HepG2 (cell line): ENCODE data around the gene RABGEF1. TPM values are rescaled to one million over a fixed set of nuclear protein-coding genes. Genes with fewer than 3 reads are reported as not detected.

Source experiments
- ATAC-seq: fragments of 200-7000 bp; cut with Tn5 transposase; 3 replicates; pipeline ENCODE4 v1.9.1; 2020; ENCODE audit warnings: mild to moderate bottlenecking, moderate library complexity
- BruUV-seq: library from RNA; stranded (reverse); fragments of 400-500 nt; replicated peaks from 2 replicates; lab custom pipeline; 2021; lab: Mats Ljungman, UMichigan
- CTCF ChIA-PET: fragments of 300-600 bp; formaldehyde crosslinking; extraction: SDS; loops from one replicate; lab custom pipeline; 2021; ENCODE audit warnings: low total read pairs, inconsistent platforms, low intra/inter-chr PET ratio; lab: Yijun Ruan, JAX
- POLR2A ChIA-PET: fragments of 350-600 bp; sonication (Branson Sonifier 250); formaldehyde crosslinking; loops from one replicate; lab custom pipeline; 2020; ENCODE audit warnings: antibody characterized with exemption, inconsistent platforms; lab: Yijun Ruan, JAX
- DNase-seq: peaks from one replicate; pipeline ENCODE4 v3.0.0-alpha.2; 2015; ENCODE audit warnings: low spot score
- FAIRE-seq: peaks from 3 replicates; lab custom pipeline; 2011; peaks lifted over from hg19 to GRCh38; lab: Jason Lieb, UNC
- H2AFZ ChIP-seq: one replicate; pipeline ENCODE4 v1.6.1; 2011; ENCODE audit warnings: low read length, inconsistent platforms
- H3K27ac ChIP-seq: fragments of 300-600 bp; 3 replicates; pipeline ENCODE4 v1.8.0; 2011; ENCODE audit warnings: mixed run types, mild to moderate bottlenecking, mixed read lengths, low read length, inconsistent platforms; ENCODE audit not compliant: insufficient read depth; ENCODE audit errors: extremely low read length
- H3K27me3 ChIP-seq, 2 experiments: fragments of 200-600 bp in 1 of 2; 2 replicates in 1 of 2; 3 replicates in 1 of 2; pipeline versions ENCODE4 v1.6.0 to v1.8.0; 2011; ENCODE audit warnings: low read length in 2 of 2, mild to moderate bottlenecking in 2 of 2, moderate library complexity in 2 of 2, inconsistent platforms in 1 of 2; ENCODE audit not compliant: insufficient read depth in 2 of 2, control insufficient read depth in 1 of 2
- H3K36me3 ChIP-seq, 2 experiments: fragments of 200-600 bp in 1 of 2; replicated peaks in 1 of 2; 2 replicates in 1 of 2; 3 replicates in 1 of 2; pipeline versions ENCODE4 v1.5.1 to v1.8.0; 2011; ENCODE audit warnings: low read length in 2 of 2, inconsistent platforms in 1 of 2; ENCODE audit not compliant: insufficient read depth in 2 of 2, control insufficient read depth in 1 of 2
- H3K4me1 ChIP-seq: 2 replicates; pipeline ENCODE4 v1.5.1; 2012; ENCODE audit warnings: low read length, inconsistent platforms; ENCODE audit not compliant: insufficient read depth
- H3K4me2 ChIP-seq: 2 replicates; pipeline ENCODE4 v1.6.0; 2011; ENCODE audit warnings: low read depth, low read length, inconsistent platforms
- H3K4me3 ChIP-seq, 3 experiments: fragments of 200-600 bp in 1 of 3; sonication (generic), shearing (Covaris generic) in 1 of 3; replicated peaks in 1 of 3; 2 replicates each; pipeline ENCODE4 v1.5.1; 2011 to 2016; ENCODE audit warnings: low read length in 3 of 3, inconsistent platforms in 2 of 3, low read depth in 2 of 3, mild to moderate bottlenecking in 2 of 3, control low read depth in 1 of 3, mixed read lengths in 1 of 3; ENCODE audit not compliant: insufficient read depth in 1 of 3
- H3K79me2 ChIP-seq: one replicate; pipeline ENCODE4 v1.6.1; 2011; ENCODE audit warnings: low read length, inconsistent platforms; ENCODE audit not compliant: insufficient read depth
- H3K9ac ChIP-seq: 2 replicates; pipeline ENCODE4 v1.6.0; 2011; ENCODE audit warnings: mild to moderate bottlenecking, low read depth, low read length, inconsistent platforms; ENCODE audit not compliant: insufficient read depth
- H3K9me3 ChIP-seq: 2 replicates; pipeline ENCODE4 v1.5.1; 2012; ENCODE audit warnings: mild to moderate bottlenecking, low read length
- H4K20me1 ChIP-seq: 2 replicates; pipeline ENCODE4 v1.6.0; 2011; ENCODE audit warnings: inconsistent platforms, mild to moderate bottlenecking, low read length, moderate library complexity; ENCODE audit not compliant: insufficient read depth
- AGO1 ChIP-seq: fragments of 200-400 bp; formaldehyde crosslinking; IDR thresholded peaks from 2 replicates; pipeline ENCODE4 v1.6.1; 2017; ENCODE audit warnings: mild to moderate bottlenecking, low read depth, low read length, moderate library complexity; ENCODE audit not compliant: poor library complexity, severe bottlenecking
- AGO2 ChIP-seq: fragments of 200-400 bp; formaldehyde crosslinking; optimal IDR thresholded peaks from 2 replicates; pipeline ENCODE3; 2017; ENCODE audit warnings: mild to moderate bottlenecking, low read depth, low read length, moderate library complexity
- ATAD3A ChIP-seq: sonication (generic); formaldehyde crosslinking; IDR thresholded peaks from 2 replicates; pipeline ENCODE4 v1.4.0; 2020; ENCODE audit warnings: missing genetic modification reagents
- LCORL ChIP-seq, 2 experiments: fragments of 450-650 bp in 1 of 2; sonication (generic) in 1 of 2; formaldehyde crosslinking in 1 of 2; IDR thresholded peaks; 2 replicates each; pipeline versions ENCODE4 v1.5.0 to v1.6.1; 2017 to 2020; ENCODE audit warnings: antibody characterized with exemption in 1 of 2, missing genetic modification reagents in 1 of 2
- ZEB1 ChIP-seq: IDR thresholded peaks from 2 replicates; pipeline ENCODE4 v1.6.1; 2012; ENCODE audit warnings: mild to moderate bottlenecking, low read depth, inconsistent platforms; ENCODE audit not compliant: insufficient replicate concordance
- ZNF646 ChIP-seq: sonication (generic); formaldehyde crosslinking; IDR thresholded peaks from 2 replicates; pipeline ENCODE4 v1.9.0; 2021; ENCODE audit warnings: mild to moderate bottlenecking, missing genetic modification reagents
- WGBS: methylation state at CpG from one replicate; pipeline ENCODE4 v1.1.6; 2017; ENCODE audit warnings: low lambda C conversion rate; 5-methylcytosine and 5-hydroxymethylcytosine counted together
- in situ Hi-C: cut with HindIII; loops from 2 replicates; pipeline ENCODE4 v1.10.0; 2017; ENCODE audit warnings: low pct_unique_long_range_greater_than_20kb; ENCODE audit not compliant: extremely low pct_ligation_motif_present
- intact Hi-C: fragments of 100-400 bp; cut with micrococcal nuclease; formaldehyde crosslinking; loops from one replicate; pipeline ENCODE4 v1.10.0; 2022; ENCODE audit not compliant: unreplicated experiment
- polyA plus RNA-seq, 8 experiments: library from polyadenylated mRNA; depleted of rRNA in 3 of 8; stranded (reverse) in 7 of 8; unstranded in 1 of 8; fragments of >200 nt; fragmentation: Illumina TruSeq in 4 of 8; extraction: Trizol in 4 of 8; gene quantifications; 2 replicates each; pipeline versions ENCODE4 v1.2.1 to v1.2.3, GENCODE V29; 2011 to 2016; ENCODE audit warnings: low read depth in 4 of 8, missing spikeins in 1 of 8, mixed read lengths in 1 of 8; ENCODE audit not compliant: insufficient read depth in 1 of 8
- total RNA-seq, 5 experiments: library from RNA; depleted of rRNA; stranded (reverse); fragments of >200 nt; fragmentation: Illumina TruSeq; extraction: Trizol; gene quantifications; 2 replicates each; pipeline ENCODE4 v1.2.3, GENCODE V29; 2016; ENCODE audit warnings: low read depth in 1 of 5

RABGEF1 gene
- total and polyA plus RNA-seq, 2 of the 13 experiments (the other 11 are each of a cell fraction or from before 2014, with no cell fraction given): 22.7 to 35.3 TPM

- Histone ChIP-seq H3K36me3 (no peaks in the 10 kb centered on the region; a peak in 1 of 5 replicates), H3K4me1 (no peaks in the 10 kb centered on the region), H3K27ac (no peak overlapping the region), H3K4me2 (no peak overlapping the region), H3K9me3 (peaks cover 12% of the 10 kb centered on the region), H3K4me3 (no peak overlapping the region), H3K9ac (no peak overlapping the region), H3K27me3 (no peaks in the 10 kb centered on the region), H3K79me2 (no peaks in the 10 kb centered on the region), H4K20me1 (no peaks in the 10 kb centered on the region), H2AFZ (no peak overlapping the region)
- no peak for FAIRE-seq
- DNase-seq: no peak
- POLR2A ChIA-PET: interaction anchor here (2.0 kb wide), 1 partner anchor 8 kb away, joined by 4 read pairs; the partner anchor contains the start of gene RABGEF1
- TF ChIP-seq ZEB1: no peak
- TF ChIP-seq ATAD3A: no peak
- peak; percentile 37 for TF ChIP-seq AGO1
- TF ChIP-seq AGO2: peak; percentile 68
- no peak for TF ChIP-seq LCORL (IDR thresholded peaks at IDR 0.05)
- no peak for TF ChIP-seq LCORL (CRISPR knock-in tag; IDR thresholded peaks at IDR 0.05)
- no peak for TF ChIP-seq ZNF646 (CRISPR knock-in tag)
- BruUV-seq: no TSS peak
- in situ Hi-C loops (no loop called here), intact Hi-C loops (no loop called here)
- CTCF ChIA-PET: no interaction called here
- 100% methylated on average over 1 of the region's 11 CpGs for WGBS
- ATAC-seq: peak; percentile 13
Measured at GRCh38 chr7:66731986-66732385, 8.5 kb upstream of the RABGEF1 start.
